Endodermal cell (in vitro differentiated cells): Measurements from ENCODE around the gene NXPH4. TPM values are rescaled to one million over a fixed set of nuclear protein-coding genes. Genes with fewer than 3 reads are reported as not detected.

Source experiments
- DNase-seq: peaks from one replicate; pipeline ENCODE4 v3.0.0-alpha.2; 2017
- H3K27ac ChIP-seq: 2 replicates; pipeline ENCODE4 v1.5.1; 2013; ENCODE audit warnings: mild to moderate bottlenecking, low read depth, low read length, moderate library complexity
- H3K27me3 ChIP-seq: 2 replicates; pipeline ENCODE4 v1.6.1; 2013; ENCODE audit warnings: mild to moderate bottlenecking, low read length, moderate library complexity; ENCODE audit not compliant: insufficient read depth, control insufficient read depth, poor library complexity, severe bottlenecking
- H3K36me3 ChIP-seq: 2 replicates; pipeline ENCODE4 v1.7.0; 2013; ENCODE audit warnings: mild to moderate bottlenecking, low read length, moderate library complexity; ENCODE audit not compliant: control insufficient read depth, insufficient read depth
- H3K4me1 ChIP-seq: one replicate; pipeline ENCODE4 v1.7.0; 2013; ENCODE audit warnings: low read length; ENCODE audit not compliant: control insufficient read depth, insufficient read depth
- H3K4me3 ChIP-seq: 2 replicates; pipeline ENCODE4 v1.5.1; 2013; ENCODE audit warnings: mild to moderate bottlenecking, low read length, moderate library complexity
- H3K9ac ChIP-seq: 2 replicates; pipeline ENCODE4 v1.6.1; 2013; ENCODE audit warnings: mild to moderate bottlenecking, low read length, moderate library complexity; ENCODE audit not compliant: poor library complexity, severe bottlenecking; ENCODE audit errors: extremely low read depth
- H3K9me3 ChIP-seq: 2 replicates; pipeline ENCODE4 v1.6.1; 2013; ENCODE audit warnings: mild to moderate bottlenecking, low read length, moderate library complexity; ENCODE audit not compliant: control insufficient read depth
- H3K27ac Mint-ChIP-seq: 2 replicates; pipeline ENCODE4 v1.8.0; 2020; ENCODE audit warnings: mixed read lengths
- H3K27me3 Mint-ChIP-seq: 2 replicates; pipeline ENCODE4 v1.8.0; 2021; ENCODE audit warnings: mild to moderate bottlenecking, mixed read lengths; ENCODE audit not compliant: insufficient read depth
- H3K36me3 Mint-ChIP-seq: 2 replicates; pipeline ENCODE4 v1.8.0; 2020; ENCODE audit warnings: low read depth, mixed read lengths
- H3K4me1 Mint-ChIP-seq: 2 replicates; pipeline ENCODE4 v1.8.0; 2020; ENCODE audit warnings: mixed read lengths
- H3K4me3 Mint-ChIP-seq: 2 replicates; pipeline ENCODE4 v1.8.0; 2020; ENCODE audit warnings: mild to moderate bottlenecking, moderate library complexity, mixed read lengths
- H3K9me3 Mint-ChIP-seq: 2 replicates; pipeline ENCODE4 v1.8.0; 2020; ENCODE audit warnings: mild to moderate bottlenecking, mixed read lengths
- CTCF ChIP-seq: fragments of 200-600 bp; sonication (generic); conservative IDR thresholded peaks from 2 replicates; pipeline ENCODE4 v1.5.0; 2021; ENCODE audit warnings: antibody characterized with exemption, mild to moderate bottlenecking
- WGBS, 2 experiments: methylation state at CpG; one replicate each; pipeline versions ENCODE4 v1.1.5 to v1.1.7; 2013; ENCODE audit warnings: missing lambda C conversion rate in 2 of 2, mixed read lengths in 1 of 2; ENCODE audit not compliant: insufficient coverage in 1 of 2, insufficient read length in 1 of 2; 5-methylcytosine and 5-hydroxymethylcytosine counted together
- total RNA-seq, 2 donors: library from RNA; stranded (reverse); fragmentation: NEBNext Ultra II Directional in 1 of 2; extraction: Animal tissue kit (Norgen Biotek cat#: 25700) in 1 of 2; gene quantifications; 2 replicates in 1 of 2; 3 replicates in 1 of 2; pipeline ENCODE4 v1.2.1, GENCODE V29; 2021

NXPH4 gene
- total RNA-seq, 2 donors from 2014 or later: 0.31 to 1.1 TPM

- H3K4me3 Mint-ChIP-seq: no peak overlapping the region
- peaks cover 71% of the 10 kb centered on the region for H3K36me3 Mint-ChIP-seq
- H3K27ac Mint-ChIP-seq: no peak overlapping the region
- Histone ChIP-seq H3K9ac (no peak overlapping the region), H3K4me1 (no peaks in the 10 kb centered on the region), H3K36me3 (peaks cover 47% of the 10 kb centered on the region), H3K4me3 (no peak overlapping the region), H3K27ac (no peak overlapping the region), H3K9me3 (no peaks in the 10 kb centered on the region), H3K27me3 (no peaks in the 10 kb centered on the region)
- no peaks in the 10 kb centered on the region for H3K27me3 Mint-ChIP-seq
- DNase-seq: no peak
- 91 to 92% methylated on average over 25 to 34 of the region's 34 CpGs for WGBS, 2 experiments
- no peaks in the 10 kb centered on the region for H3K4me1 Mint-ChIP-seq
- H3K9me3 Mint-ChIP-seq: no peaks in the 10 kb centered on the region
- no peak for TF ChIP-seq CTCF
Measured at GRCh38 chr12:57195611-57196371, 20.8 kb upstream of the NXPH4 start.

- Mint-ChIP-seq H3K27ac (peak overlapping the region; percentile 9), H3K9me3 (no peaks in the 10 kb centered on the region), H3K4me3 (no peak overlapping the region), H3K4me1 (no peaks in the 10 kb centered on the region), H3K36me3 (peaks cover 73% of the 10 kb centered on the region), H3K27me3 (no peaks in the 10 kb centered on the region)
- Histone ChIP-seq H3K36me3 (peaks cover 48% of the 10 kb centered on the region), H3K4me1 (no peaks in the 10 kb centered on the region), H3K9me3 (no peaks in the 10 kb centered on the region), H3K4me3 (no peak overlapping the region), H3K9ac (no peak overlapping the region), H3K27me3 (no peaks in the 10 kb centered on the region), H3K27ac (no peak overlapping the region)
- WGBS, 2 experiments: 85 to 95% methylated on average over 4 of the region's 4 CpGs
- no peak for TF ChIP-seq CTCF
- no peak for DNase-seq
Measured at GRCh38 chr12:57196439-57196838, 20.2 kb upstream of the NXPH4 start.

GRCh38 chr12:57196956-57197355 is 19.6 kb upstream of the NXPH4 start:
- WGBS, 2 experiments: 93 to 98% methylated on average over 20 to 22 of the region's 22 CpGs

More at GRCh38 chr12:57196956-57197355, 19.6 kb upstream of the NXPH4 start:
- Mint-ChIP-seq H3K9me3 (no peaks in the 10 kb centered on the region), H3K36me3 (peaks cover 71% of the 10 kb centered on the region), H3K4me1 (no peaks in the 10 kb centered on the region), H3K27me3 (no peaks in the 10 kb centered on the region), H3K27ac (no peak overlapping the region), H3K4me3 (no peak overlapping the region)
- no peak for DNase-seq
- H3K36me3 ChIP-seq: peaks cover 43% of the 10 kb centered on the region
- H3K9me3 ChIP-seq: no peaks in the 10 kb centered on the region
- H3K9ac ChIP-seq: no peak overlapping the region
- H3K27ac ChIP-seq: no peak overlapping the region
- no peaks in the 10 kb centered on the region for H3K4me1 ChIP-seq
- H3K27me3 ChIP-seq: no peaks in the 10 kb centered on the region
- H3K4me3 ChIP-seq: no peak overlapping the region
- TF ChIP-seq CTCF: no peak
